Ishikawa (cell line): ENCODE results near the gene UST.

ENCODE experiments used
- CEBPB ChIP-seq: IDR thresholded peaks from 2 replicates; pipeline ENCODE4 v1.6.1; 2012
- CREB1 ChIP-seq: IDR thresholded peaks from 2 replicates; pipeline ENCODE4 v1.6.1; 2012; ENCODE audit warnings: low read depth
- EGR1 ChIP-seq: IDR thresholded peaks from 2 replicates; pipeline ENCODE4 v1.6.1; 2012
- EP300 ChIP-seq: IDR thresholded peaks from 2 replicates; pipeline ENCODE4 v1.6.1; 2012; ENCODE audit warnings: borderline replicate concordance
- FOXM1 ChIP-seq: IDR thresholded peaks from 2 replicates; pipeline ENCODE4 v1.6.1; 2012; ENCODE audit warnings: low read depth, borderline replicate concordance
- MAX ChIP-seq: IDR thresholded peaks from 2 replicates; pipeline ENCODE4 v1.6.1; 2012
- NFIC ChIP-seq: IDR thresholded peaks from 2 replicates; pipeline ENCODE4 v1.6.1; 2012
- RAD21 ChIP-seq: IDR thresholded peaks from 2 replicates; pipeline ENCODE4 v1.6.1; 2012; ENCODE audit warnings: low read depth
- REST ChIP-seq: IDR thresholded peaks from 2 replicates; pipeline ENCODE4 v1.6.1; 2012; ENCODE audit warnings: low read depth, mild to moderate bottlenecking
- TAF1 ChIP-seq: IDR thresholded peaks from 2 replicates; pipeline ENCODE4 v1.6.1; 2012; ENCODE audit warnings: low read depth, mild to moderate bottlenecking
- TCF12 ChIP-seq: IDR thresholded peaks from 2 replicates; pipeline ENCODE4 v1.6.1; 2012; ENCODE audit warnings: low read depth
- TEAD4 ChIP-seq: IDR thresholded peaks from 2 replicates; pipeline ENCODE4 v1.6.1; 2012
- YY1 ChIP-seq: IDR thresholded peaks from 2 replicates; pipeline ENCODE4 v1.6.1; 2012; ENCODE audit warnings: low read depth
- ZBTB7A ChIP-seq: IDR thresholded peaks from 2 replicates; pipeline ENCODE4 v1.6.1; 2012; ENCODE audit warnings: low read depth
- TF ChIP-seq, protein P1 (sequence below): IDR thresholded peaks from 2 replicates; pipeline ENCODE4 v1.6.1; 2012

UST gene

DNA sequence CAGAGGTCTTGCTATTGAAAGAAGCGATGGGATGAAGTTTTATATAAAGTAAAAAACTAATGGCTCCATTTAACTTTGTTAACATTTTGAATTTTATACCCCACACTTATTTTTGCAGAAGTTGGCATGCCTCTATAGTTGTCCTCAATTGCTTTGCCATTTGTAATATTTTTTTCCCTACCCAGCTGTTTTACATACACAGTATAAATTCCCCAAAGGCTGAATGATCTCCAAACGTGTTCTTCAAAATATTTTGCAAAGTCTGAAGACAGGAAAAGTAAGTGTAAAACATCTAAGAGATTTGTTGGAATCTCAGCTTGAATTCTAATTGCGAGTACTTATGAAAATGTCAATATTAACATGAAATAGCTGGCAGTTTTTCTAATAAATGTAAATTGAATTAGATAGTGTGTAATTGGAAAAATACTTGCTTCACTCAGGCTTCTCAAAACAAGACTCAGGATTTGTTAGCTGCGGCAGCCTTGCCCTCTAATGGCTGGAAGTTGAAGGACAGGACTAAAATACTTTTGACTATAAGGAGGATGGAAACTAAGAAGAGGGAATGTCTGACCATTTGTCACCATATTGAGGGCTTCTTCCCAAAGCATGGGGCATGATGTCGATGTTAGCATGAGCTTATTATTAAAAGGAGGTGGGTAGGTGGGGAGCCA, 226.8 kb downstream of the UST start:
- peak; percentile 38 for TF ChIP-seq RAD21
- TF ChIP-seq, protein P1, sequence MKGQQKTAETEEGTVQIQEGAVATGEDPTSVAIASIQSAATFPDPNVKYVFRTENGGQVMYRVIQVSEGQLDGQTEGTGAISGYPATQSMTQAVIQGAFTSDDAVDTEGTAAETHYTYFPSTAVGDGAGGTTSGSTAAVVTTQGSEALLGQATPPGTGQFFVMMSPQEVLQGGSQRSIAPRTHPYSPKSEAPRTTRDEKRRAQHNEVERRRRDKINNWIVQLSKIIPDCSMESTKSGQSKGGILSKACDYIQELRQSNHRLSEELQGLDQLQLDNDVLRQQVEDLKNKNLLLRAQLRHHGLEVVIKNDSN = no peak

DNA sequence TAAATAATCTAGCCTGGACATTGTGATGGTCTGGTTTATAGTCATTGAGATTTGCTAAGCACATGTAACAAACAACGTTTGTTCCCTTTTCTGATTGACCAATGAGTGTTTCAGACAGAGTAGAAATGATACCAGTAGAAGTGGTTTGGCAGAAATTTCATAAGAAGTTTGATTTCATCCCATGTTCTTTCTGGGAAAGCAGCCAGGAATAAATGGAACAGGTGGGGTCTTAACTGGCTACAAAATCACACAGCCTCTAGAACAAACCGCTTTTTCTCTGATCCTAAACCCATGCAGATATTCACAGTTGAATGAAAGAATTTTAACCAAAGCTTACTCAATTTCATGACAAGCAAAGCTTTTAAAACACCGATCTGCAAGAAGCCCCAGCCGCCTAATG, 227.5 kb downstream of the UST start:
- TF ChIP-seq YY1 = no peak
- no peak for TF ChIP-seq FOXM1
- no peak for TF ChIP-seq CEBPB
- no peak for TF ChIP-seq TCF12
- TF ChIP-seq CREB1 = no peak
- no peak for TF ChIP-seq EP300

- TF ChIP-seq YY1 (no peak), TCF12 (no peak), NFIC (no peak), FOXM1 (no peak)
- TF ChIP-seq, protein P1 = no peak
Observed at GRCh38 chr6:148979014-148979901, 232.4 kb downstream of the UST start.

- no peak for TF ChIP-seq EP300
- TF ChIP-seq REST = no peak
- TF ChIP-seq CEBPB = no peak
- TF ChIP-seq, protein P1 = no peak
- no peak for TF ChIP-seq RAD21
- no peak for TF ChIP-seq FOXM1
- no peak for TF ChIP-seq TAF1
- no peak for TF ChIP-seq MAX
- no peak for TF ChIP-seq CREB1
- TF ChIP-seq TCF12 = no peak
Observed at GRCh38 chr6:148980234-148980633, 233.4 kb downstream of the UST start.

- TF ChIP-seq, protein P1 = no peak
- TF ChIP-seq TEAD4 (no peak), FOXM1 (no peak), EGR1 (no peak)
Observed at GRCh38 chr6:148981515-148981914, 234.7 kb downstream of the UST start.

DNA sequence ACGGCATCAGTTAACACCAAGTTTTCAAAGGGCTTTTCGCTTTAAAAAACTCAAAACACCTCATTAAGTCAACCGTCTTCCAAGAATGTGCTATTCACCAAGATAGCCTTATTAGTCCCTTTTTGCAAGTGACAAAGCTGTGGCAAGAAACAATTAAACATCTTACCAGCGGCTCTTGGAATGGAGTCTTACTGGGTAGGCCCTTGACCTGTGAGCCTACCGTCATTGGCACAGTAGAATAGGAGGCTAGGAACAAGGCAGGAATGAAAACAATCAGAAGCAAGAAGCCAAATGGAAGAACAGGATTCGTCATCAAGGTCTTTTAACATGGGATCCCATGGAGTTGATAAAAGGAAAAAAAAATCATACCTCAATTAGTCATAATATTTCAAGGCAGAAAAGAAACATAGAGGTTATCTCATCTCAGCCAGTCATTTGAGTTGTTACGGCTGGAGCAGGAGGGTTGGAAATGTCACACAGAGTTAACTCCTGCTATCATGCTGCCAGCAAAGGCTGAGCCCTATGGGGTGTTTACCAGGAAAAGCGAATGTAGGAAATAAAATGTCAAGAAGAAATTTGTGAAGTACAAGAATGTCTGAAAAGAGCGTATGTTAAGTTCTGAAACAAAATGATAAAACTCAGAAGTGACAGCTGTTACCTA, 236.4 kb downstream of the UST start:
- no peak for TF ChIP-seq CREB1
- TF ChIP-seq YY1 = no peak
- TF ChIP-seq MAX = no peak
- TF ChIP-seq FOXM1 = no peak
- TF ChIP-seq NFIC = no peak

GRCh38 chr6:148983966-148984365, 237.1 kb downstream of the UST start:
- no peak for TF ChIP-seq TCF12
- TF ChIP-seq RAD21 = no peak
- TF ChIP-seq TAF1 = no peak
- no peak for TF ChIP-seq CREB1
- TF ChIP-seq, protein P1 = no peak
- TF ChIP-seq CEBPB = no peak
- no peak for TF ChIP-seq TEAD4
- no peak for TF ChIP-seq MAX
- no peak for TF ChIP-seq ZBTB7A
- no peak for TF ChIP-seq EP300
- TF ChIP-seq FOXM1 = no peak
- no peak for TF ChIP-seq REST
- TF ChIP-seq EGR1 = no peak
- TF ChIP-seq YY1 = no peak
- no peak for TF ChIP-seq NFIC
